Colonic mucosa (tissue), 4 donors: ENCODE data around the gene ANP32E. TPM values are rescaled to one million over a fixed set of nuclear protein-coding genes. Genes with fewer than 3 reads are reported as not detected.

Experiments
- DNase-seq: peaks from one replicate; pipeline ENCODE4 v3.0.0-alpha.2; 2020
- H3K27ac ChIP-seq: fragments of 200-600 bp; one replicate; pipeline ENCODE4 v1.8.0; 2021
- H3K27me3 ChIP-seq: fragments of 200-600 bp; one replicate; pipeline ENCODE4 v1.8.0; 2021
- H3K36me3 ChIP-seq: fragments of 200-600 bp; one replicate; pipeline ENCODE4 v1.8.0; 2021
- H3K4me1 ChIP-seq: fragments of 200-600 bp; one replicate; pipeline ENCODE4 v1.8.0; 2021; ENCODE audit warnings: mild to moderate bottlenecking
- H3K4me3 ChIP-seq: fragments of 200-600 bp; one replicate; pipeline ENCODE4 v1.8.0; 2021
- H3K9ac ChIP-seq, 2 donors: one replicate each; pipeline ENCODE4 v1.7.0; 2013; ENCODE audit warnings: control low read depth in 2 of 2, low read depth in 2 of 2, low read length in 2 of 2
- H3K9me3 ChIP-seq: fragments of 200-600 bp; one replicate; pipeline ENCODE4 v1.8.0; 2021
- CTCF ChIP-seq: fragments of 200-600 bp; IDR thresholded peaks from one replicate; pipeline ENCODE4 v1.8.0; 2022; ENCODE audit warnings: antibody characterized with exemption, mild to moderate bottlenecking
- intact Hi-C: fragments of 100-400 bp; cut with DNase I; formaldehyde crosslinking; loops from one replicate; pipeline ENCODE4 v1.14.1; 2022
- total RNA-seq, 2 donors: library from RNA; stranded (reverse); fragmentation: NEBNext Ultra II Directional in 1 of 2; extraction: Animal tissue kit (Norgen Biotek cat#: 25700) in 1 of 2; gene quantifications; one replicate each; pipeline ENCODE4 v1.2.1, GENCODE V29; 2021
- donor health status: healthy.
- donor health status: DM: no; HTN: no; CAD: no.
- donor health status: DM: no; HTN: no; CAD: no.

Gene ANP32E
- total RNA-seq, 2 donors from 2014 or later, result 18.5 to 36.3 TPM

- no peaks in the 10 kb centered on the region for H3K36me3 ChIP-seq
- TF ChIP-seq CTCF, result no peak
- no peak overlapping the region for H3K27ac ChIP-seq
- no peaks in the 10 kb centered on the region for H3K4me1 ChIP-seq
- DNase-seq, result no peak
- no peak overlapping the region for H3K4me3 ChIP-seq
- H3K9ac ChIP-seq, result no peak overlapping the region
- H3K9me3 ChIP-seq, result no peaks in the 10 kb centered on the region
- H3K27me3 ChIP-seq, result no peaks in the 10 kb centered on the region
- intact Hi-C loops, result no loop called here
These were observed 50.4 kb downstream of the ANP32E start for GRCh38 chr1:150185481-150185880.

GRCh38 chr1:150183061-150183460, 52.9 kb downstream of the ANP32E start:
- Histone ChIP-seq H3K4me1 (no peaks in the 10 kb centered on the region), H3K4me3 (no peak overlapping the region), H3K9me3 (no peaks in the 10 kb centered on the region), H3K27me3 (no peaks in the 10 kb centered on the region), H3K9ac (no peak overlapping the region), H3K36me3 (no peaks in the 10 kb centered on the region), H3K27ac (no peak overlapping the region)
- DNase-seq, result no peak
- TF ChIP-seq CTCF, result no peak
- intact Hi-C loops, result no loop called here

- Histone ChIP-seq H3K4me3 (no peak overlapping the region), H3K27me3 (no peaks in the 10 kb centered on the region), H3K9ac (no peak overlapping the region), H3K27ac (no peak overlapping the region), H3K9me3 (no peaks in the 10 kb centered on the region), H3K4me1 (no peaks in the 10 kb centered on the region), H3K36me3 (no peaks in the 10 kb centered on the region)
- no peak for TF ChIP-seq CTCF
- intact Hi-C loops, result no loop called here
- no peak for DNase-seq
These were observed 53.7 kb downstream of the ANP32E start for GRCh38 chr1:150182247-150182646.

GRCh38 chr1:150180474-150180873, 55.4 kb downstream of the ANP32E start:
- DNase-seq, result no peak
- H3K27me3 ChIP-seq, result no peaks in the 10 kb centered on the region
- no peaks in the 10 kb centered on the region for H3K9me3 ChIP-seq
- H3K9ac ChIP-seq, result no peak overlapping the region
- no peak for TF ChIP-seq CTCF
- intact Hi-C loops, result no loop called here
- H3K27ac ChIP-seq, result no peak overlapping the region
- no peak overlapping the region for H3K4me3 ChIP-seq
- no peaks in the 10 kb centered on the region for H3K4me1 ChIP-seq
- H3K36me3 ChIP-seq, result no peaks in the 10 kb centered on the region

- H3K36me3 ChIP-seq, result no peaks in the 10 kb centered on the region
- H3K27ac ChIP-seq, result no peak overlapping the region
- intact Hi-C loops, result loop anchor here (10.0 kb wide), 1 partner anchor 215 kb away; no protein-coding TSS in a partner anchor
- H3K4me1 ChIP-seq, result no peaks in the 10 kb centered on the region
- H3K9ac ChIP-seq, result no peak overlapping the region
- no peaks in the 10 kb centered on the region for H3K9me3 ChIP-seq
- no peak for TF ChIP-seq CTCF
- DNase-seq, result no peak
- H3K27me3 ChIP-seq, result no peaks in the 10 kb centered on the region
- no peak overlapping the region for H3K4me3 ChIP-seq
These were observed 56.0 kb downstream of the ANP32E start for GRCh38 chr1:150179867-150180266.

GRCh38 chr1:150178548-150178947, 57.4 kb downstream of the ANP32E start:
- H3K9ac ChIP-seq, result no peak overlapping the region
- no peak for TF ChIP-seq CTCF
- H3K9me3 ChIP-seq, result no peaks in the 10 kb centered on the region
- intact Hi-C loops, result loop anchor here (10.0 kb wide), 1 partner anchor 214 kb away; no protein-coding TSS in a partner anchor
- no peak for DNase-seq
- no peaks in the 10 kb centered on the region for H3K4me1 ChIP-seq
- H3K4me3 ChIP-seq, result no peak overlapping the region
- H3K27ac ChIP-seq, result no peak overlapping the region
- no peaks in the 10 kb centered on the region for H3K36me3 ChIP-seq
- H3K27me3 ChIP-seq, result no peaks in the 10 kb centered on the region
